NCI-H510A (cell line): Measurements from ENCODE around the gene MTRF1.
"Not testable (repeated sequence)": the region's sequence is repeated elsewhere in the genome, so short reads cannot be mapped to it uniquely, and the experiment has no call there.

Experiments
- DNase-seq: peaks from one replicate; lab custom pipeline; 2025; lab: John Stamatoyannopoulos, UW

MTRF1 gene

DNA sequence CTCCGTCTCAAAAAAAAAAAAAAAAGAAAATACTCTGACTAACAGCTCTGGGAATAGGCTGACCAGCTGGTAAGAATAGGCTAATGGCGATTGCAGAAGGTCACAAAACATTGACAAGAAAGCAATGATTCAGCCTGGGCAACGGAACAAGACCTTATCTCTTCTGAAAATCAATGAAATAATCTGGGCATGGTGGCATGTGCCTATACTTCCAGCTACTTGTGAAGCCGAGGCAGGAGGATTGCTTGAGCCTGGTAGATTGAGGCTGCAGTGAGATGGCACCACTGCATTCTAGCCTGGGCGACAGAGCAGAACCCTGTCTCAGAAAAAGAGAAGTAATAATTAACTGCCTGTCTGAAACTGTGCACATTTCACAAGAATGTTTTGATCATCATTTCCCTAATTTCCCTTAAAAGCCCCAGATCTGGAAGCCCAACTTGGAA lies 18.8 kb upstream of the MTRF1 start:
- DNase-seq, result no peak

DNA sequence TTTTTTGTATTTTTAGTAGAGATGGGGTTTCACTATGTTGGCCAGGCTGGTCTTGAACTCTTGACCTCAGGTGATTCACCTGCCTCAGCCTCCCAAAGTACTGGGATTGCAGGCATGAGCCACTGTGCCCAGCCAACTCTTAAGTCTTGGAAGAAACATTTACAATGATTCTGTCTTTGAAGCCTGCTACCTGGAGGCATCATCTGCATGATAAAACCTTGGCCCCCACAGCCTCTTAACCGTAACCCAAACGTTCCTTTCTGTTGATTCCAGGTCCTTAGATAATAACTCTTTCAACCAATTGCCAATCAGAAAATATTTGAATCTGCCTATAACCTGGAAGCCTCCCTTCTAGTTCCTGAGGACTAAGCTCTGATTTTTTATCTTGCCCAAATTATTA lies 15.8 kb upstream of the MTRF1 start:
- not testable (repeated sequence) for DNase-seq

- DNase-seq, result no peak
These were observed 13.4 kb upstream of the MTRF1 start for GRCh38 chr13:41276824-41277223.

- no peak for DNase-seq
These were observed 11.5 kb upstream of the MTRF1 start for GRCh38 chr13:41274881-41275280.

DNA sequence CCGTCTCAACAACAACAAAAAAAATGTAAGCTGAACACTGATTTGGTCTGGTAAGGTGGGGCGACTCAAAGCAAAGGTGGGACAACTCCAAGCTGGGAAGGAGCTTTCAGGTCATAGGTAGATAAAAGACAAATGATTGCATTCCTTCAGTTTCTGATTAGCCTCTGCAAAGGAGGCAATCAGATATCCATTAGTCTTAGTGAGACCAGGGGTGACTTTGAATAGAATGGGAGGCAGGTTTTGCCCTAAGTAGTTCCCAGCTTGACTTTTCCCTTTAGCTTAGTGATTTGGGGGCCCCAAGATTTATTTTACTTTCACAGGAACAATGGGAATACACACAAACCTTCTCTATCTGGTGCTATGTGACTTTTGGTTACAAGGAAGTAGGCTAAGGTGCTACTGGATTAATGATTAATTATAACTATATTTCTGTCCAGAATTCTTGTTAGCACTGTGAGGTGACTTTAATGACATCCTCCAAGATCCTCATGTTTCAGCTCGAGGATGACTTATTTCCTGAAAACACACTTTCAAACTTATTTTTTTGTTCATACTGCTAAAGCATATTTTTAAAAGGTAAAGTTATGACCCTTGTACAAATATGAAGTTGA lies 10.6 kb upstream of the MTRF1 start:
- DNase-seq, result no peak

- DNase-seq, result no peak
These were observed 8.3 kb upstream of the MTRF1 start for GRCh38 chr13:41271456-41272285.

GRCh38 chr13:41268764-41269163 lies 5.4 kb upstream of the MTRF1 start:
- no peak for DNase-seq

DNA sequence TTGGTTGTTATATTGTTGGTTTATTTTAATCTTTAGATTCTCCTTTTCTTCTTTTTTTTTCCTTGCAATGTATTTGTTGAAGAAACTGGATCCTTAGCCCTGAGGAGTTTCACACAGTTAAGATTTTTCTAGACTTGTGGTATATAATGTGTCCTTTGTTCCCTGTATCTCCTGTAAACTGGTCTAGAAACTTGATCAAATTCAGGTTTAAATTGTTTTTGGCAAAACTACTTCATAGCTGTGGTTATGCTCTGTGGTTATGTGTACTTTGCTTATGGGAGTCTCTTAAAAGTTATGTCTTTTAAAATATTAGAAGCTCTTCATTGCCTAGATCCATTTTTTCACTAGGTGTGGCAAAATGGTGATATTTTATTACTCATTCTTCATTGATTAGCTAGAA lies 3.7 kb upstream of the MTRF1 start:
- DNase-seq, result no peak

GRCh38 chr13:41259875-41260501 lies 3.4 kb downstream of the MTRF1 start:
- no peak for DNase-seq

GRCh38 chr13:41257535-41257934 lies 5.8 kb downstream of the MTRF1 start:
- no peak for DNase-seq

GRCh38 chr13:41254902-41255301 lies 8.5 kb downstream of the MTRF1 start:
- DNase-seq, result no peak

DNA sequence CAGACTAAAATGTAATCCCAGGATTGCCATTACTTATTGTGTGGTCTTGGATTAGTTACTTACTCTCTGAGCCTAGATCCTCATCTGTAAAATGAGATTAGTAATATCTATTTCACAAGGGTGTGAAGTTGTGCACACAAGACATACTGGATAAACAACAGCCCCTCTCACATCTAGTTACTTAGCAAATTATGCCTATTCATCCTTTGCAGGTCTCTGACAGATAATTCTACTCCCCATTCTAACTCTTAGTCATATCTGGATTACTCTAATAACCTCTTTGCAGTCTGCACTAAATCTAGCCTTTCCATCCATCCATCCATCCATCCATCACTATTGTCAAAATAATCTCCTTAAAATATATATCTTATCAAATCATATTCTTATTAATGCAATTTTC lies 12.4 kb downstream of the MTRF1 start:
- DNase-seq, result no peak

DNA sequence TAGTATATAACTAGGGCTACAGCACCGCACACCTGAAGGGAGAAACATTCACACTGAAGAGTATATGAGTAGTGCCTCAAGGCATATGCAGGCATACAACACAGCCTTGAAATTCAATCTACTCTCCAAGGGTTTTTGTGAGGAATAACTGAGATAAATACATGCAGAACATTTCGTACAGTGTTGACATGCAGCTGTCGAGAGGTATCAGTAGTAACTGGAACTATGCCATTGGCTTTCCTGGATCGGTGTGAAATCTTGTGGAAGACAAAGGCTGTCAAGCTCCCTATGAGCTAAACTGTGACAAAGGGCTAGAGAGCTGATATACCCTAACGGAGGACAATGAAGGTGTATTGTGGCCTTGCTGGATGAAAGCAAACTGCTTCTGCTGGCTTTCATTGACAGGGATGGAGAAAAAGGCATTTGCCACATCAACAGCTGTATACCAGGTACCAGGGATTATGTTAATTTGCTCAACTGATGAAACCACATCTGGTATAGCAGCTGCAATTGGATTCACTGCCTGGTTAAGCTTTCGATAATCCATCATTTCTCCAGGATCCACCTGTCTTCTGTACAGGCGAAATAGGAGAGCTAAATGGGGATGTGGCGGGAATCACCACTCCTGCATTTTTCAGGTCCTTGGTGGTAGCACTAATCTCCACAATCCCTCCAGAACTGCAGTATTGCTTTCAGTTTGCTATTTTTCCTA lies 16.3 kb downstream of the MTRF1 start:
- DNase-seq, result no peak

- DNase-seq, result no peak
These were observed 18.8 kb downstream of the MTRF1 start for GRCh38 chr13:41244556-41244955.

- DNase-seq, result no peak
These were observed 21.8 kb downstream of the MTRF1 start for GRCh38 chr13:41241626-41242025.

GRCh38 chr13:41236369-41236768 lies 27.0 kb downstream of the MTRF1 start:
- no peak for DNase-seq

GRCh38 chr13:41232578-41233480 lies 30.5 kb downstream of the MTRF1 start:
- no peak for DNase-seq

DNA sequence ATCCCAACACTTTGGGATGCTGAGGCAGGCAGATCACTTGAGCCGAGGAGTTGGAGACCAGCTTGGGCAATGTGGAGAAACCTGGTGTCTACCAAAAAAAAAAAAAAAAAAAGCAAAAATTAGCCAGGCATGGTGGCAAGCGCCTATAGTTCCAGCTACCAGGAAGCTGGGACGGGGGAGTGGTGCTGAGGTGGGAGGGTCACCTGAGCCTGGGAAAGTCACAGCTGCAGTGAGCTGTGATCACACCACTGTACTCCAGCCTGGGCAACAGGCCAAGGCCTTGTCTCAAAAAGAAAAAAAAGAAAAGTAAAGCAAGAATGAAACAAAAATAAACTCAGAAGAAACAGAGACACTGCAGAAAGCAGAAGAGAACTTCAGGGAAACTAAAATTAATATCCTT lies 31.6 kb downstream of the MTRF1 start:
- peak; percentile 2 for DNase-seq

DNA sequence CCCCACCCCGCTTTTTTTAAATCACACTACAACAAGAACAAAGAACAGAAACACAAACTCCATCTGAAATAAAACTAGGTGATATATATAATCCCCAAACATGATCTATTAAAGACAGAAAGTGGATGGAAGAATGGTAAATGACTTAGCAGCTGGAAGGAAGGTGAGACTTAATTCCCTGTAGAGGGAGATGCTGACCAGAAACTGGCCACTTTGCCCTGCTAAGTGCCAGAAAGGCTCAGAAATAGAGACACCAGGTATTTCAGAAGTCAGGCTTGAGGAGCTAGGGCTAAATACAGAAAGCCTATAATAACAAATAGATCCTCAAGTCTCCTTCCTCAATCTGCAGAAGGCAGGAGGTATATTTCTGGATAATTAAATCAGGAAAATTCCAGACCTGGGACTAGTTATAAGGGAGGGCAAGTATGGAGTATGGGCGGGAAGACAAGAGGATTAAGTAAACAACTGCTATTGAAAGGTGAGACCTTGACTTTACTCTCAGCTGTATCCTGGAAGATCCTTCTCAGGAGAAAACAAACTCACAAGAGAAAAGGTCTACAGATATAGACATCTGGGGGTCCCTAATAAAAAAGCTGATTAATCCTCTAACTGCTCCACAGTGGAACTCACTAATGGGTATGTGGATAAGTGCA lies 32.2 kb downstream of the MTRF1 start:
- DNase-seq, result peak; percentile 0

DNA sequence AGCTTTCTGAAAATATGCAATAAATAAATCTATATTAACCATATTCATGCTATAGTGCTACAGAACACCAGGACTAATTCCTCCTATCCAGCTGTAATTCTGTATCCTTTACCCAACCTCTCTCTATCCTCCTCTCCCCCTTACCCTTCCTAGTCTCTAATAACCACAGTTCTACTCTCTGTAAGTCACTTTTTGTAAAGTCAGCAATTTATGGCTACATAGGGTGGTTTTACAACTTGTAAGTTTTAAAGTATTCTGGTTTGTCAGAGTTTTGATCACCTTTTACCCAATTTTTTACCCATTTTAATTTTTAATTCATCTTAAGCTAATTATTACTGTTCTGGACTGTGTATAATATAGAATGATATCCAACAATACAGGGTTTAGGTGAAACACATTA lies 34.0 kb downstream of the MTRF1 start:
- DNase-seq, result no peak
